22Rv1 (cell line): ENCODE results near the gene CDC14B.

Experiments used
- CTCF ChIP-seq: fragments of 450-650 bp; IDR thresholded peaks from 2 replicates; pipeline ENCODE4 v1.5.1; 2017; ENCODE audit warnings: mild to moderate bottlenecking
- ZFX ChIP-seq: fragments of 450-650 bp; IDR thresholded peaks from 2 replicates; pipeline ENCODE4 v1.6.1; 2017; ENCODE audit warnings: antibody characterized with exemption, borderline replicate concordance

GRCh38 chr9:96585426-96585825 is 34.2 kb downstream of the CDC14B start:
- TF ChIP-seq CTCF, result no peak
- no peak for TF ChIP-seq ZFX
